Hepatocyte (in vitro differentiated cells): ENCODE measurements around the gene ALOX12B. TPM values are rescaled to one million over a fixed set of nuclear protein-coding genes. Genes with fewer than 3 reads are reported as not detected.
"Not testable (repeated sequence)": the region's sequence is repeated elsewhere in the genome, so short reads cannot be mapped to it uniquely, and the experiment has no call there.

Experiments
- DNase-seq: peaks from one replicate; pipeline ENCODE4 v3.0.0-alpha.2; 2016; ENCODE audit warnings: low spot score
- H2AFZ ChIP-seq: fragments of 200-600 bp; sonication (generic); 2 replicates; pipeline ENCODE4 v1.6.0; 2016; ENCODE audit warnings: antibody characterized with exemption, mild to moderate bottlenecking
- H3K27ac ChIP-seq: fragments of 200-600 bp; sonication (generic); 2 replicates; pipeline ENCODE4 v1.5.1; 2016; ENCODE audit warnings: mild to moderate bottlenecking
- H3K27me3 ChIP-seq: fragments of 200-600 bp; sonication (generic); 2 replicates; pipeline ENCODE4 v1.6.1; 2016
- H3K36me3 ChIP-seq: fragments of 200-600 bp; sonication (generic); replicated peaks from 2 replicates; pipeline ENCODE4 v1.5.1; 2016; ENCODE audit warnings: low read depth; ENCODE audit not compliant: insufficient read depth
- H3K4me1 ChIP-seq: fragments of 200-600 bp; sonication (generic); 2 replicates; pipeline ENCODE4 v1.5.1; 2016; ENCODE audit warnings: mild to moderate bottlenecking, moderate library complexity; ENCODE audit not compliant: insufficient read depth
- H3K4me2 ChIP-seq: fragments of 200-600 bp; sonication (generic); 2 replicates; pipeline ENCODE4 v1.6.0; 2016
- H3K4me3 ChIP-seq: fragments of 200-600 bp; sonication (generic); 2 replicates; pipeline ENCODE4 v1.5.1; 2016; ENCODE audit warnings: mild to moderate bottlenecking
- H3K79me2 ChIP-seq: fragments of 200-600 bp; sonication (generic); 2 replicates; pipeline ENCODE4 v1.6.0; 2017; ENCODE audit warnings: mild to moderate bottlenecking
- H3K9me2 ChIP-seq: fragments of 200-600 bp; sonication (generic); replicated peaks from 2 replicates; pipeline ENCODE4 v1.6.0; 2017; ENCODE audit warnings: mild to moderate bottlenecking; ENCODE audit not compliant: insufficient read depth
- H3K9me3 ChIP-seq: fragments of 200-600 bp; sonication (generic); 2 replicates; pipeline ENCODE4 v1.5.1; 2016; ENCODE audit warnings: low read depth, mild to moderate bottlenecking
- H4K20me1 ChIP-seq: fragments of 200-600 bp; sonication (generic); 2 replicates; pipeline ENCODE4 v1.6.0; 2016; ENCODE audit warnings: mild to moderate bottlenecking; ENCODE audit not compliant: insufficient read depth, poor library complexity, severe bottlenecking
- CTCF ChIP-seq: fragments of 200-600 bp; sonication (generic); IDR thresholded peaks from 2 replicates; pipeline ENCODE4 v1.5.1; 2016; ENCODE audit warnings: antibody characterized with exemption, mild to moderate bottlenecking; ENCODE audit not compliant: poor library complexity
- EZH2 ChIP-seq: fragments of 200-600 bp; sonication (generic); IDR thresholded peaks from 2 replicates; pipeline ENCODE4 v1.6.1; 2016; ENCODE audit warnings: antibody characterized with exemption, mild to moderate bottlenecking, borderline replicate concordance
- EZH2phosphoT487 ChIP-seq: fragments of 200-600 bp; sonication (generic); IDR thresholded peaks from one replicate; pipeline ENCODE4 v1.6.1; 2018; ENCODE audit warnings: antibody characterized with exemption, mild to moderate bottlenecking, low read depth, moderate library complexity; ENCODE audit not compliant: unreplicated experiment, severe bottlenecking
- WGBS: methylation state at CpG from one replicate; pipeline ENCODE4 v1.1.6; 2016; ENCODE audit warnings: low lambda C conversion rate; ENCODE audit errors: missing lambda C conversion rate; 5-methylcytosine and 5-hydroxymethylcytosine counted together
- microRNA-seq: library from miRNA; unstranded; fragments of <30 nt; microRNA quantifications from one replicate; pipeline ENCODE4, GENCODE V29; 2017
- polyA plus RNA-seq: library from polyadenylated mRNA; unstranded; fragments of >200 nt; fragmentation: Nextera tagmentation; extraction: Ambion mirVana; gene quantifications from 2 replicates; pipeline ENCODE4 v1.2.1, GENCODE V29; 2016
- small RNA-seq: library from RNA; depleted of rRNA; stranded (forward); fragments of <200 nt; gene quantifications from one replicate; pipeline ENCODE3, GENCODE V24; 2014
- total RNA-seq: library from RNA; depleted of rRNA; stranded (reverse); fragments of >200 nt; gene quantifications from 2 replicates; pipeline ENCODE4 v1.2.3, GENCODE V29; 2014

The ALOX12B gene
- total and polyA plus RNA-seq, 2 experiments from 2014 or later = 1.8 to 2.0 TPM

GRCh38 chr17:8025176-8025911 lies 62.2 kb downstream of the ALOX12B start:
- Histone ChIP-seq H3K9me2 (no peaks in the 10 kb centered on the region), H3K36me3 (no peaks in the 10 kb centered on the region), H3K4me2 (no peak overlapping the region), H3K27me3 (no peaks in the 10 kb centered on the region), H3K79me2 (no peaks in the 10 kb centered on the region), H3K4me3 (no peak overlapping the region), H2AFZ (no peak overlapping the region), H3K4me1 (peaks cover 8% of the 10 kb centered on the region), H3K9me3 (no peaks in the 10 kb centered on the region), H4K20me1 (no peaks in the 10 kb centered on the region), H3K27ac (no peak overlapping the region)
- TF ChIP-seq EZH2phosphoT487 (no peak), CTCF (no peak), EZH2 (no peak)
- 87% methylated on average over 9 of the region's 9 CpGs for WGBS
- no peak for DNase-seq

DNA sequence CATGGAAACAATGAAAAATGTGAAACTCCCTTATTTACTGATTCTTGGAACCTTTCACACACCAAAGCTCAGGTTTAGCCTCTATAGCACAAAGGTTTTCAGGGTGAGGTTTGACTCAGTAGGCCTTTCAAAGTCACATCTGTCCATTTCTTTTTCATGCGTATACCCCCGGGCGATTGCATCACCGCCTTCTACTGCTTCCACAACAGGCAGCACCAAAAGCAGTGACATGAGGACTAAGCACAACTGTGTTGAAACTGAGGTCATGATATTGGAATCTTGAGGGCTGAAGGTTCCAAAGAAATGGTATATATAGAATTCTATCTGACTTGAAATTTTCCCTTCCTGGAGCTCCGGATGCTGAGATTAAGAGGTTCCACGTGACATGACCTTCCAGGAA lies 63.4 kb downstream of the ALOX12B start:
- not testable (repeated sequence) for H3K9me3 ChIP-seq, H4K20me1 ChIP-seq, H3K27ac ChIP-seq, H2AFZ ChIP-seq, H3K36me3 ChIP-seq, H3K79me2 ChIP-seq, H3K9me2 ChIP-seq, DNase-seq, H3K4me3 ChIP-seq, H3K4me2 ChIP-seq, H3K27me3 ChIP-seq
- 84% methylated on average over 6 of the region's 6 CpGs for WGBS
- H3K4me1 ChIP-seq = peaks cover 13% of the 10 kb centered on the region

Small RNA genes lying within 50 kb of the gene (microRNA-seq; reads per million reads assigned to microRNA genes)
- not detected for gene MIR4314

Small RNA genes lying within 50 kb of the gene (small RNA-seq; reads per million reads assigned to genes)
- not detected for gene MIR4314

Other genes starting within 250 kb of the ALOX12B start
- 59.6 and 73.3 TPM in 2 replicates for gene TMEM88, start 232.7 kb downstream of the ALOX12B start, total RNA-seq
- gene TMEM88, start 232.7 kb downstream of the ALOX12B start, polyA plus RNA-seq = 241 and 328 TPM in 2 replicates
- 49.2 and 66.0 TPM in 2 replicates for gene NAA38, start 230.2 kb downstream of the ALOX12B start, total RNA-seq
- 147 and 154 TPM in 2 replicates for gene NAA38, start 230.2 kb downstream of the ALOX12B start, polyA plus RNA-seq
- gene CYB5D1, start 229.7 kb downstream of the ALOX12B start, total RNA-seq = 9.1 and 14.1 TPM in 2 replicates
- gene CYB5D1, start 229.7 kb downstream of the ALOX12B start, polyA plus RNA-seq = 12.2 and 15.1 TPM in 2 replicates
- 65.6 and 75.3 TPM in 2 replicates for gene CHD3, start 198.9 kb downstream of the ALOX12B start, total RNA-seq
- gene CHD3, start 198.9 kb downstream of the ALOX12B start, polyA plus RNA-seq = 41.2 and 49.4 TPM in 2 replicates
- 2.9 and 3.5 TPM in 2 replicates for gene RNF227, start 171.4 kb downstream of the ALOX12B start, total RNA-seq
- gene RNF227, start 171.4 kb downstream of the ALOX12B start, polyA plus RNA-seq = 2.5 and 4.8 TPM in 2 replicates
- gene KCNAB3, start 157.9 kb downstream of the ALOX12B start, total RNA-seq = 1.4 and 1.8 TPM in 2 replicates
- gene KCNAB3, start 157.9 kb downstream of the ALOX12B start, polyA plus RNA-seq = 1.8 and 3.8 TPM in 2 replicates
- 20.7 and 29.5 TPM in 2 replicates for gene TRAPPC1, start 155.8 kb downstream of the ALOX12B start, total RNA-seq
- 272 and 299 TPM in 2 replicates for gene TRAPPC1, start 155.8 kb downstream of the ALOX12B start, polyA plus RNA-seq
- gene CNTROB, start 155.5 kb downstream of the ALOX12B start, total RNA-seq = 19.4 and 21.1 TPM in 2 replicates
- 30.6 and 37.5 TPM in 2 replicates for gene CNTROB, start 155.5 kb downstream of the ALOX12B start, polyA plus RNA-seq
- not detected in 2 replicates for gene GUCY2D, start 85.1 kb downstream of the ALOX12B start, total RNA-seq
- 1.6 and 1.9 TPM in 2 replicates for gene GUCY2D, start 85.1 kb downstream of the ALOX12B start, polyA plus RNA-seq
- gene ALOX15B, start 48.7 kb downstream of the ALOX12B start, total RNA-seq = 5.7 and 6.7 TPM in 2 replicates
- gene ALOX15B, start 48.7 kb downstream of the ALOX12B start, polyA plus RNA-seq = 26.0 and 26.1 TPM in 2 replicates
- 0.48 and 0.77 TPM in 2 replicates for gene ALOXE3, start 30.8 kb upstream of the ALOX12B start, total RNA-seq
- 1.5 and 2.6 TPM in 2 replicates for gene ALOXE3, start 30.8 kb upstream of the ALOX12B start, polyA plus RNA-seq
- not detected in 2 replicates for gene HES7, start 36.4 kb upstream of the ALOX12B start, total RNA-seq
- gene HES7, start 36.4 kb upstream of the ALOX12B start, polyA plus RNA-seq = not detected in 2 replicates
- 35.3 and 36.5 TPM in 2 replicates for gene PER1, start 64.7 kb upstream of the ALOX12B start, total RNA-seq
- gene PER1, start 64.7 kb upstream of the ALOX12B start, polyA plus RNA-seq = 107 and 143 TPM in 2 replicates
- gene VAMP2, start 75.2 kb upstream of the ALOX12B start, total RNA-seq = 8.2 and 8.5 TPM in 2 replicates
- gene VAMP2, start 75.2 kb upstream of the ALOX12B start, polyA plus RNA-seq = 44.6 and 85.7 TPM in 2 replicates
- 21.1 and 25.3 TPM in 2 replicates for gene TMEM107, start 88.7 kb upstream of the ALOX12B start, total RNA-seq
- 12.8 and 13.6 TPM in 2 replicates for gene TMEM107, start 88.7 kb upstream of the ALOX12B start, polyA plus RNA-seq
- gene BORCS6, start 102.5 kb upstream of the ALOX12B start, total RNA-seq = 9.4 and 10.7 TPM in 2 replicates
- gene BORCS6, start 102.5 kb upstream of the ALOX12B start, polyA plus RNA-seq = 7.7 and 10.2 TPM in 2 replicates
- gene AURKB, start 122.9 kb upstream of the ALOX12B start, total RNA-seq = 9.3 and 9.9 TPM in 2 replicates
- 25.3 and 27.5 TPM in 2 replicates for gene AURKB, start 122.9 kb upstream of the ALOX12B start, polyA plus RNA-seq
- gene CTC1, start 160.3 kb upstream of the ALOX12B start, total RNA-seq = 6.3 and 11.4 TPM in 2 replicates
- gene CTC1, start 160.3 kb upstream of the ALOX12B start, polyA plus RNA-seq = 17.2 and 19.4 TPM in 2 replicates
- 10.5 and 18.8 TPM in 2 replicates for gene PFAS, start 161.6 kb upstream of the ALOX12B start, total RNA-seq
- 13.6 and 16.1 TPM in 2 replicates for gene PFAS, start 161.6 kb upstream of the ALOX12B start, polyA plus RNA-seq
- gene RANGRF, start 201.0 kb upstream of the ALOX12B start, total RNA-seq = 7.9 and 17.6 TPM in 2 replicates
- gene RANGRF, start 201.0 kb upstream of the ALOX12B start, polyA plus RNA-seq = 41.9 and 42.5 TPM in 2 replicates
- gene SLC25A35, start 207.7 kb upstream of the ALOX12B start, total RNA-seq = 0.52 and 1.6 TPM in 2 replicates
- 1.9 and 3.0 TPM in 2 replicates for gene SLC25A35, start 207.7 kb upstream of the ALOX12B start, polyA plus RNA-seq
- 0.03 and 0.12 TPM in 2 replicates for gene ARHGEF15, start 222.5 kb upstream of the ALOX12B start, total RNA-seq
- 0.32 TPM in 1 of 2 replicates, not detected in the other for gene ARHGEF15, start 222.5 kb upstream of the ALOX12B start, polyA plus RNA-seq